SK-N-SH (cell line): Measurements from ENCODE around the gene GHRL. TPM values are rescaled to one million over a fixed set of nuclear protein-coding genes. Genes with fewer than 3 reads are reported as not detected.
"Not testable (repeated sequence)": the region's sequence is repeated elsewhere in the genome, so short reads cannot be mapped to it uniquely, and the experiment has no call there.

Experiments
- CTCF ChIA-PET: fragments of 300-600, 350-600 bp; formaldehyde crosslinking; extraction: SDS; loops from one replicate; lab custom pipeline; 2021; lab: Yijun Ruan, JAX
- POLR2A ChIA-PET: fragments of 350-600 bp; sonication (Branson Sonifier 250); formaldehyde crosslinking; extraction: SDS; loops from one replicate; lab custom pipeline; 2020; ENCODE audit warnings: antibody characterized with exemption, inconsistent platforms; lab: Yijun Ruan, JAX
- DNase-seq: peaks from one replicate; pipeline ENCODE4 v3.0.0; 2012
- H2AFZ ChIP-seq: fragments of 200-600 bp; sonication (generic); 2 replicates; pipeline ENCODE4 v1.8.1; 2016; ENCODE audit warnings: antibody characterized with exemption, mild to moderate bottlenecking, low read depth
- H3F3A ChIP-seq: fragments of 200-600 bp; sonication (generic); replicated peaks from 2 replicates; pipeline ENCODE3; 2016; ENCODE audit warnings: antibody characterized with exemption, mild to moderate bottlenecking; ENCODE audit not compliant: insufficient read depth
- H3K27ac ChIP-seq, 2 experiments: fragments of 200-500 bp in 1 of 2; fragments of 200-600 bp in 1 of 2; sonication (Bioruptor generic) in 1 of 2; sonication (generic), shearing (Covaris generic) in 1 of 2; 2 replicates each; pipeline versions ENCODE4 v1.5.1 to v1.6.1; 2014 to 2016; ENCODE audit warnings: low read depth in 2 of 2, inconsistent platforms in 1 of 2, low read length in 1 of 2, mild to moderate bottlenecking in 1 of 2, mixed read lengths in 1 of 2
- H3K27me3 ChIP-seq: fragments of 200-600 bp; sonication (generic), shearing (Covaris generic); 2 replicates; pipeline ENCODE4 v1.6.1; 2016; ENCODE audit warnings: mixed run types; ENCODE audit not compliant: insufficient read depth
- H3K36me3 ChIP-seq, 2 experiments: fragments of 200-500 bp in 1 of 2; fragments of 200-600 bp in 1 of 2; sonication (Bioruptor generic) in 1 of 2; sonication (generic) in 1 of 2; replicated peaks in 1 of 2; 2 replicates each; pipeline versions ENCODE3 to v1.5.1; 2014 to 2016; ENCODE audit warnings: low read length in 1 of 2, mild to moderate bottlenecking in 1 of 2; ENCODE audit not compliant: insufficient read depth in 2 of 2, control insufficient read depth in 1 of 2
- H3K4me1 ChIP-seq, 2 experiments: fragments of 200-500 bp in 1 of 2; fragments of 200-600 bp in 1 of 2; sonication (Bioruptor generic) in 1 of 2; sonication (generic), shearing (Covaris generic) in 1 of 2; 2 replicates each; pipeline versions ENCODE4 v1.5.1 to v1.6.1; 2014 to 2016; ENCODE audit warnings: low read depth in 1 of 2, low read length in 1 of 2, mixed run types in 1 of 2; ENCODE audit not compliant: insufficient read depth in 2 of 2, control insufficient read depth in 1 of 2
- H3K4me2 ChIP-seq: fragments of 200-600 bp; sonication (generic), shearing (Covaris generic); 2 replicates; pipeline ENCODE4 v1.6.1; 2017; ENCODE audit warnings: mixed run types
- H3K4me3 ChIP-seq, 2 experiments: fragments of 200-500 bp in 1 of 2; fragments of 200-600 bp in 1 of 2; sonication (Bioruptor generic) in 1 of 2; sonication (generic), shearing (Covaris generic) in 1 of 2; 2 replicates each; pipeline versions ENCODE4 v1.5.1 to v1.8.1; 2014 to 2016; ENCODE audit warnings: low read depth in 2 of 2, inconsistent platforms in 1 of 2, low read length in 1 of 2, mild to moderate bottlenecking in 1 of 2, mixed read lengths in 1 of 2, moderate library complexity in 1 of 2
- H3K79me2 ChIP-seq: fragments of 200-600 bp; sonication (generic); 2 replicates; pipeline ENCODE4 v1.8.1; 2017; ENCODE audit warnings: mild to moderate bottlenecking; ENCODE audit not compliant: insufficient read depth
- H3K9ac ChIP-seq: fragments of 200-600 bp; sonication (generic); 2 replicates; pipeline ENCODE4 v1.6.1; 2017; ENCODE audit warnings: mixed run types
- H3K9me2 ChIP-seq: fragments of 200-600 bp; sonication (generic); 2 replicates; pipeline ENCODE4 v1.6.1; 2017; ENCODE audit warnings: mixed run types
- H3K9me3 ChIP-seq: fragments of 200-600 bp; sonication (generic); 2 replicates; pipeline ENCODE4 v1.6.1; 2017; ENCODE audit warnings: mixed run types, mild to moderate bottlenecking, moderate library complexity
- H4K20me1 ChIP-seq: fragments of 200-600 bp; sonication (generic); 2 replicates; pipeline ENCODE4 v1.6.1; 2017; ENCODE audit warnings: mild to moderate bottlenecking, mixed run types; ENCODE audit not compliant: insufficient read depth
- GATA2 ChIP-seq: sonication (generic); formaldehyde crosslinking; IDR thresholded peaks from 2 replicates; pipeline ENCODE4 v1.5.0; 2020; ENCODE audit warnings: mild to moderate bottlenecking, missing genetic modification reagents
- IRF3 ChIP-seq: fragments of 150-350 bp; IDR thresholded peaks from 2 replicates; pipeline ENCODE4 v1.6.1; 2016; ENCODE audit warnings: mild to moderate bottlenecking, low read depth, low read length
- MEF2A ChIP-seq: IDR thresholded peaks from 2 replicates; pipeline ENCODE4 v1.4.0; 2012; ENCODE audit warnings: low read depth, borderline replicate concordance
- RAD21 ChIP-seq: IDR thresholded peaks from 2 replicates; pipeline ENCODE4 v1.6.1; 2012; ENCODE audit warnings: mild to moderate bottlenecking, low read length
- SMC3 ChIP-seq: IDR thresholded peaks from 2 replicates; pipeline ENCODE4 v1.6.1; 2012; ENCODE audit warnings: low read depth, low read length, improper control_type of control experiment
- TAF1 ChIP-seq: IDR thresholded peaks from 2 replicates; pipeline ENCODE4 v1.6.1; 2012; ENCODE audit warnings: low read depth, mild to moderate bottlenecking, low read length, moderate library complexity, borderline replicate concordance
- USF1 ChIP-seq: IDR thresholded peaks from 2 replicates; pipeline ENCODE4 v1.4.0; 2012; ENCODE audit warnings: low read depth, borderline replicate concordance
- ZBTB33 ChIP-seq: IDR thresholded peaks from 2 replicates; pipeline ENCODE4 v1.4.0; 2012; ENCODE audit warnings: low read depth, borderline replicate concordance
- WGBS: methylation state at CpG from one replicate; pipeline ENCODE4 v1.1.6; 2017; ENCODE audit warnings: low lambda C conversion rate; 5-methylcytosine and 5-hydroxymethylcytosine counted together
- polyA plus RNA-seq, 3 experiments: library from polyadenylated mRNA; depleted of rRNA; stranded (reverse); fragments of >200 nt; gene quantifications; 2 replicates each; pipeline ENCODE4 v1.2.3, GENCODE V29; 2012

GHRL gene
- polyA plus RNA-seq, 1 of the 3 experiments (the other 2 are of a cell fraction), result not detected

- no peak for TF ChIP-seq TAF1
- no peak for TF ChIP-seq GATA2 (CRISPR knock-in tag)
- no peak for TF ChIP-seq ZBTB33
- peak; percentile 33 for TF ChIP-seq RAD21
- TF ChIP-seq IRF3, result no peak
- TF ChIP-seq, all 33 proteins: peak for 2
Observed at GRCh38 chr3:10299175-10299574, 6.4 kb upstream of the GHRL start (continued).

GRCh38 chr3:10298064-10298463, 5.3 kb upstream of the GHRL start:
- H3K27ac ChIP-seq, H3K4me3 ChIP-seq, H3K79me2 ChIP-seq, H3K27me3 ChIP-seq, H3K4me1 ChIP-seq, DNase-seq, H3K9me3 ChIP-seq, POLR2A ChIA-PET, H4K20me1 ChIP-seq, H3K9ac ChIP-seq, CTCF ChIA-PET, H3K9me2 ChIP-seq, H2AFZ ChIP-seq, H3K4me2 ChIP-seq: not testable (repeated sequence)
- H3F3A ChIP-seq, result peaks cover 18% of the 10 kb centered on the region
- 73% methylated on average over 1 of the region's 1 CpG for WGBS
- peaks cover 26 to 34% of the 10 kb centered on the region in 2 experiments for H3K36me3 ChIP-seq

GRCh38 chr3:10294030-10294586, 1.4 kb upstream of the GHRL start:
- Histone ChIP-seq H3K9me2 (no peaks in the 10 kb centered on the region), H3K4me1 (no peaks in the 10 kb centered on the region), H3K27ac (no peak overlapping the region), H3K9me3 (no peaks in the 10 kb centered on the region), H3F3A (peaks cover 5% of the 10 kb centered on the region), H3K36me3 (peaks cover 6 to 7% of the 10 kb centered on the region in 2 experiments), H3K4me2 (no peak overlapping the region), H2AFZ (no peak overlapping the region), H3K27me3 (no peaks in the 10 kb centered on the region), H3K9ac (no peak overlapping the region), H3K79me2 (no peaks in the 10 kb centered on the region), H3K4me3 (no peak overlapping the region), H4K20me1 (no peaks in the 10 kb centered on the region)
- 91% methylated on average over 12 of the region's 12 CpGs for WGBS
- TF ChIP-seq USF1, result no peak
- no peak for TF ChIP-seq IRF3
- TF ChIP-seq SMC3, result no peak
- TF ChIP-seq MEF2A, result no peak
- TF ChIP-seq ZBTB33, result no peak
- CTCF ChIA-PET, result interaction anchor here (1.0 to 1.2 kb wide), 2 partner anchors 30 to 50 kb away, joined by 3 read pairs; no protein-coding TSS in a partner anchor
- POLR2A ChIA-PET, result no interaction called here
- no peak for DNase-seq
